MM.1S (cell line): ENCODE data around the gene HAUS7.

ENCODE experiments used
- EZH2 ChIP-seq: fragments of 300-600 bp; sonication (generic); optimal IDR thresholded peaks from 2 replicates; pipeline ENCODE3; 2017; ENCODE audit warnings: low read depth, mild to moderate bottlenecking, antibody characterized with exemption, low read length, mixed read lengths
- EZH2phosphoT487 ChIP-seq: fragments of 300-600 bp; sonication (generic); IDR thresholded peaks from 2 replicates; pipeline ENCODE4 v1.6.1; 2018; ENCODE audit warnings: antibody characterized with exemption, low read length
- TF ChIP-seq, protein P1 (sequence below): fragments of 300-600 bp; sonication (generic); IDR thresholded peaks from 2 replicates; pipeline ENCODE4 v1.5.1; 2016; ENCODE audit warnings: antibody characterized with exemption, low read length, mixed read lengths

- TF ChIP-seq EZH2phosphoT487 (no peak), EZH2 (no peak)
- TF ChIP-seq, protein P1, sequence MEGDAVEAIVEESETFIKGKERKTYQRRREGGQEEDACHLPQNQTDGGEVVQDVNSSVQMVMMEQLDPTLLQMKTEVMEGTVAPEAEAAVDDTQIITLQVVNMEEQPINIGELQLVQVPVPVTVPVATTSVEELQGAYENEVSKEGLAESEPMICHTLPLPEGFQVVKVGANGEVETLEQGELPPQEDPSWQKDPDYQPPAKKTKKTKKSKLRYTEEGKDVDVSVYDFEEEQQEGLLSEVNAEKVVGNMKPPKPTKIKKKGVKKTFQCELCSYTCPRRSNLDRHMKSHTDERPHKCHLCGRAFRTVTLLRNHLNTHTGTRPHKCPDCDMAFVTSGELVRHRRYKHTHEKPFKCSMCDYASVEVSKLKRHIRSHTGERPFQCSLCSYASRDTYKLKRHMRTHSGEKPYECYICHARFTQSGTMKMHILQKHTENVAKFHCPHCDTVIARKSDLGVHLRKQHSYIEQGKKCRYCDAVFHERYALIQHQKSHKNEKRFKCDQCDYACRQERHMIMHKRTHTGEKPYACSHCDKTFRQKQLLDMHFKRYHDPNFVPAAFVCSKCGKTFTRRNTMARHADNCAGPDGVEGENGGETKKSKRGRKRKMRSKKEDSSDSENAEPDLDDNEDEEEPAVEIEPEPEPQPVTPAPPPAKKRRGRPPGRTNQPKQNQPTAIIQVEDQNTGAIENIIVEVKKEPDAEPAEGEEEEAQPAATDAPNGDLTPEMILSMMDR, result no peak
Observed at GRCh38 chrX:153456704-153457103, 13.7 kb downstream of the HAUS7 start.
